Activated CD4-positive, alpha-beta T cell treated with anti-CD3 and anti-CD28 coated beads for 1 hour (primary cell): ENCODE data around the gene MAPK12.
"Not testable (repeated sequence)": the region's sequence is repeated elsewhere in the genome, so short reads cannot be mapped to it uniquely, and the experiment has no call there.

Source experiments
- DNase-seq: peaks from one replicate; pipeline ENCODE4 v3.0.0-alpha.2; 2020

The MAPK12 gene

GRCh38 chr22:50280708-50281383, 19.4 kb upstream of the MAPK12 start:
- DNase-seq = no peak

- DNase-seq = no peak
These were observed 18.7 kb upstream of the MAPK12 start for GRCh38 chr22:50280022-50280707.

GRCh38 chr22:50278956-50279619, 17.6 kb upstream of the MAPK12 start:
- no peak for DNase-seq

- no peak for DNase-seq
These were observed 17.0 kb upstream of the MAPK12 start for GRCh38 chr22:50278461-50278860.

GRCh38 chr22:50277761-50278160, 16.3 kb upstream of the MAPK12 start:
- no peak for DNase-seq

GRCh38 chr22:50276143-50276542, 14.7 kb upstream of the MAPK12 start:
- no peak for DNase-seq

GRCh38 chr22:50275181-50276055, 13.9 kb upstream of the MAPK12 start:
- no peak for DNase-seq

- no peak for DNase-seq
These were observed 13.3 kb upstream of the MAPK12 start for GRCh38 chr22:50274771-50275170.

- DNase-seq = no peak
These were observed 12.8 kb upstream of the MAPK12 start for GRCh38 chr22:50274311-50274710.

GRCh38 chr22:50273781-50274180, 12.3 kb upstream of the MAPK12 start:
- DNase-seq = not testable (repeated sequence)

- DNase-seq = not testable (repeated sequence)
These were observed 11.9 kb upstream of the MAPK12 start for GRCh38 chr22:50273352-50273751.

- DNase-seq = no peak
These were observed 10.7 kb upstream of the MAPK12 start for GRCh38 chr22:50272044-50272802.

GRCh38 chr22:50271519-50271970, 10.1 kb upstream of the MAPK12 start:
- DNase-seq = peak; percentile 30

GRCh38 chr22:50270666-50271394, 9.3 kb upstream of the MAPK12 start:
- DNase-seq = peak; percentile 43

- DNase-seq = peak; percentile 52
These were observed 8.6 kb upstream of the MAPK12 start, which contains the start of gene MAPK11 for GRCh38 chr22:50269970-50270665. Gene MAPK11, minus strand, starts transcription at chr22:50270380. Its CDS starts 88 bp downstream, at chr22:50270292.

GRCh38 chr22:50269573-50269969, 8.1 kb upstream of the MAPK12 start:
- no peak for DNase-seq

GRCh38 chr22:50268655-50269113, 7.2 kb upstream of the MAPK12 start:
- no peak for DNase-seq

GRCh38 chr22:50267591-50268390, 6.3 kb upstream of the MAPK12 start:
- DNase-seq = peak; percentile 38

GRCh38 chr22:50266994-50267393, 5.5 kb upstream of the MAPK12 start:
- DNase-seq = no peak
